GDM1 (cell line): Measurements from ENCODE around the gene ANGEL2.
"Not testable (repeated sequence)": the region's sequence is repeated elsewhere in the genome, so short reads cannot be mapped to it uniquely, and the experiment has no call there.

Experiments used
- DNase-seq: peaks from one replicate; lab custom pipeline; 2025; lab: John Stamatoyannopoulos, UW

ANGEL2 gene

DNA sequence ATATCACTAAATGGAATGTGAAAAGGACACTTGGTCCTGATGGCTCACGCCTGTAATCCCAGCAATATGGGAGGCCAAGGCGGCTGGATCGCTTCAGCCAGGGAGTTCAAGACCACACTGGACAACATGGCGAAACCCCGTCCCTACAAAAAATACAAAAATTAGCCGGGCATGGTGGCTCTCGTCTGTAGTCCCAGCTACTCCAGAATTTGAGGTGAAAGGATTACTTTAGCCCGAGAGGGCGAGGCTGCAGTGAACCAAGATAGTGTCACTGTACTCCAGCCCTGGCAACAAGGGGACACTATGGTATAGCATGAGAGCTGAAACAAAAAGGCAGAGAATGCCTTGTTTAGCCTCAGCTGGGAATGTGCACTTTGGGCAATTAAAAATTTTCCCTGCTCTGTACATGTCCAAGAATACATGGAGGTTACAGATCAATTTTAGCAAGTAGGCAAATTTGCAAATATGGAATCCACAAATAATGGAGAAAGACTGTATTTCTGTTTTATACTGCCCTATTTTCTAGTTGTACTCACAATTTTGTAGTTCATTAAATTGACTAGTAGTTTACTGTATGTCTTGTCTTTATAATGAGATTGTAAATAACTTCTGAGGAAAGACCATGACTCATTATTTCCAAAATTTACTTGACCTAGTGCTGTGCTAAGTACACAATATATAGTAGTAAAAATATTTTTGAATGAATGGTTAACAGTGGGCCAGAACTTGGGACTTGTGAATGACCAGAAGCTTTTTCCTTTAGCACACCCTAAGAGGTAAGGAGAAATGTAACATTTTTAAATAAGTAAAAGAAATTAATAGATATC, 2.0 kb upstream of the ANGEL2 start:
- no peak for DNase-seq

DNA sequence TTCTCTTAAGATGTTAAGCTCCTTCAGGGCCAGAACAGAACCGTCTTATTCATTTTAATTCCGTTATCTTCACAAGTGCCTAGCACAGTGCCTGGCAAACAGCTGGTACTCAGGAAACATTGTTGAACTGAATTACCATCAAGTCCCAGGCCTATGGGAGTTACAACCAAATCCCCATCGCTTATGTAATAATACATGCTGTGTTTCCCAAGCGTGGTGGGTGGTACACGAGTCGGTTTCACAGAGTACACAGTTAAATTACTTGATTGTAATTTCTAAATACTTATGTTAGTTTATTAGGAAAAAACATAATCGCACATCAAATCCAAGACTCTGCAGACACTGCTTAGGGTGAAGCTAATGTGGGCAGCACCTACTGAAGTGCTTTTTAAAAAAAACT, 1.0 kb downstream of the ANGEL2 start:
- DNase-seq = no peak

DNA sequence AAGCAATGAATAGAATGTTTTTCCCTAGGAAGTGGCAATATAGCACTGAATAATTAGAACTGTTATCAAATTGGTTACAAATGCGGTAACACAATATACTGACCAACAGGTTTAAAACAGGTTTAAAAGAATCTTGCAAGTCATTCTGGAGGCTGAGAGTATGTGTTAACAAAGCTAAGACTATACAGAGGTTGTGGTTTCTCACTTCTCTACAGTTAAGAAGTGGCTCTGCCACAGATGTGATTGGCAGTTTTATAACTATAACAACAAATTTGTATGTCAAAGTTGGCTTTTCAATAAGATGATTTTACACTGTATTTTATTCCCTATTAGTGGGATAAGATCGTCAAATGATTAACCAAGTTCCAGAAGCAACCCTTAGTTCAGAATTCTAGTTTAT, 7.1 kb downstream of the ANGEL2 start:
- DNase-seq = no peak

DNA sequence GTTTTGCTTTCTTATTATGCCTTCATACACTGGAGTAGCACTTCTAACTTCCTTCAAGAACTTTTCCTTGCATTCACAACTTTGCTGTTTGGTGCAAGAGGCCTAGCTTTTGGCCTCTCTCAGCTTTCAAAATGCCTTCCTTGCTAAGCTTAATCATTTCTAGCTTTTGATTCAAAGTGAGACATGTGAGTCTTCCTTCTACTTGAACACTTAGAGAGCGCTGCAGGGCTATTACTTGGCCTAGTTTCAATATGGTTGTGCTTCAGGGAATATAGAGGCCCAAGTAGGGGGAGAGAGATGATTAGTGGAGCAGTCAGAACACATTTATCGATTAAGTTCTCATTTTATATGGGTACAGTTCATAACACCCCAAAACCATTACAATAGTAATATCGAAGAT, 12.4 kb downstream of the ANGEL2 start:
- no peak for DNase-seq

DNA sequence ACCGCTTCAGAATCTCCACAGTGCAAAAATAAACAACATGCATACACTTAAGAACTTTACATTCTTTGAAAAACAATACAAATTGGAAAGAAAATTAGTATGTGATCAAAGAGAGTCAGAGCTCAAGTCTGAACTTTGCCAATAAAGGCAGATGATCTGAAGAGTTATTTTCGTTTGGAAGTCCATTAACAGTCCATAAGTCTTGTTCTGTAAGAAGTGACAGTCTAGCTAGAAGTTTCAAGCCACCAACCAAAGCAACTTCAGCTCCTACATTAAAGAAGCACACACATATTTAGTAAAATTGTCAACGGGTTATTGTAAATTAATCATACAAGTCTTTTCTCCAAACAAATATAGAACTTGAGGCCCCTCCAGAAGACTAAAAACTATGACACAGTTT, 20.7 kb downstream of the ANGEL2 start:
- DNase-seq = no peak

DNA sequence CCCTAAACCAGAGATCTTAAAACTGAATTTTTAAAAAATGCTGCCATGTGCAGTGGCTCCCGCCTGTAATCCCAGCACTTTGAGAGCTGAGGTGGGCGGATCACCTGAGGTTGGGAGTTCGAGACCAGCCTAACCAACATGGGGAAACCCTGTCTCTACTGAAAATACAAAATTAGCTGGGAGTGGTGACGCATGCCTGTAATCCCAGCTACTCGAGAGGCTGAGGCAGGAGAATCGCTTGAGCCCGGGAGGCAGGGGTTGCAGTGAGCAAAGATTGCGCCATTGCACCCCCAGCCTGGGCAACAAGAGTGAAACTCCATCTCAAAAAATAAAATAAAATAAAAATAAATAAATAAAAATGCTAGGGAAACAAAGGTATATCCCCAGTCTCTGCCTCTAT, 21.7 kb downstream of the ANGEL2 start:
- not testable (repeated sequence) for DNase-seq

DNA sequence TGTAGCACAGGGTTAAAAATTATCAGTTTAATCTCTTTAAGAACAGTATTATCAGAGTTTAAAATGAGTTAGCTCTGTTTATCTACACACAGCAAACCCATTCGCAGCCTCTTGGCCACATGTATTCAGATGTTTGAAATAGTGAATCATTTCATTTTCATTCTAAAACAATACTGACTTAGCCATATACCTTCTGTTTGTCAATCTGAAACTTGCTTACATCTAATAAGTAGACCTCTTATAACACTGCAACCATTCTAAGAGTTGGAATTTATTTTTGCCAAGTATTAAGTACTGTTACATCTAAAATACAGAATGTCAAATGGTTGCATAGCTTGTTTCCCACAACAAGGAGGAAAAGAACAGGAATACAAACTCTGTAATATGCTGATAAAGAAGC, 25.4 kb downstream of the ANGEL2 start:
- DNase-seq = no peak

DNA sequence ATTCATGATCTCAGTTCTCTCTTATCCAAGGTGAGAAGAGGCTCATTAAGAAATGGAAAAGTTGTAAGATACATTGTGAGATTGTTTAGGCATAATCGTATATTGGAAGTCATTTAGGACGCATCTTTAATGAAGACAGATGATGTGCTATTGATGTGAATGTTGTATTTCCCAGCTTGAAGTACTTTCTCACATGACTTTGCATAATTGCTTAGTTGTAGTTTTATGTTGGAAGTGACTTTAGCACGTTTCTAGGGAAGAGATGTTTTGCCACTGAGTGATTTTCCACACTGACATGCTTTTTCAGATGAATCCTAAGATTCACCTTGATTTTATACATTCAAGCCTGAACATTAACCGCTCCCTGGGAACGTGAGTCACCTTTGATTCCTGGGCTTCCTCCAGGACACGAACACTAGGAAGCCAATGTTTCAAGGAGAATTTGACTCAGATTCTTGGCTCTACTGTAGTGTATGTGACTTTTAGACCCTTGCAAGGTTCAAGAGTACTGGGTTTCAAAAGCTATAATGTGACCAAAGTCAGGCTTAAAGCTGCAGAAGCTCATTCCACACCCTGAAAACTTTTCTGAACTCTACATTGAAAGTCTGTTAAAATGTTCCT, 27.9 kb downstream of the ANGEL2 start:
- no peak for DNase-seq

DNA sequence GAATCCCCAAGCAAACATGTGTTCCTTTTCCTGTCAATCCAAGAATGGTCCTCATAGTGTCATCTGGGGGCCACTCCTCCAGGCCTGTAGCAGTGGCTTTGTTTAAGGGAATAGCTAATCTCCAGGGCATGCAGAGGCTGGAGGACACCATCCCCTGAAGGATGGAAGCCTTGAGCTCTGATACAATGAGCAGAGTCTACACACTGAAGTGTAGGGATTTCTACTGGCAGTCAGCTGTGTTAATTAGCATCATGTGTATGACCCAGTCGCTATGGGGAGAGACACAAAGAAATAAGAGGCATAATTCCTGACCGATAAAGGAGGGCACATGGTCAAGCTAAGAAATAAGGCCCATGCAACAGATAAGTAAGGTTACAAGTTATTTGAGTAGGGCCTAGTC, 29.1 kb downstream of the ANGEL2 start:
- DNase-seq = no peak

DNA sequence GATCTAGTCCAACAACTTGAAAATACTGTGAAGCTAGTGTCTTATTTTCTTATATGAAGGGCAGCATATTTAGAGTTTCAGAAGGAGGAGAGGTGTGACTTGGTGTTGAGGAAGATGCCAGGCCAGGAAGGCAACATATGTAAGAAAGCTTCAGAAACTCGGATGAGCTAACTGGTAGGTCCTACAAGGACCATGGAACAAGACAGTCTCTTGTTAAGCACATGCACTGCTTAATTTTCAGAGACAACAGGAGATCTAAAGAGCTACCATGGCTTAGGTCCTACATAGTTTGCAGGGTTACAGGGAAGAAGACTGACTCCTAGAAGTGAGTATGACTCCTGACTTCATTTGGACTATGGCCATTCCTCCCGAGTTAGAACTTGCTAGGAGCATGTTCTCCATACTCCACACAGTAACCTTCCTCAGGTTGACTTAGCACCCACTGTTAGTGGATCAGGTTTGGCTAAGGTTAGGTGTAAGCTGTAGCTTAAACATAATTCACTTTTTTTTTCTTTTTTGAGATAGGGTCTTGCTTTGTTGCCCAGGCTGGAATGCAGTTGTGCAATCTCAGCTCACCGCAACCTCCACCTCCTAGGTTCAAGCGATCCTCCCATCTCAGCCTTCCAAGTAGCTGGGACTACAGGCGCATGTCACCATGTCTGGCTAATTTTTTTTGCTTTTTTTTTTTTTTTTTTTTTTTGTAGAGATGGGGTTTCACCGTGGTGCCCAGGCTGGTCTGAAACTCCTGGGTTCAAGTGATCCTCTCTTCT, 31.0 kb downstream of the ANGEL2 start:
- DNase-seq = no peak

DNA sequence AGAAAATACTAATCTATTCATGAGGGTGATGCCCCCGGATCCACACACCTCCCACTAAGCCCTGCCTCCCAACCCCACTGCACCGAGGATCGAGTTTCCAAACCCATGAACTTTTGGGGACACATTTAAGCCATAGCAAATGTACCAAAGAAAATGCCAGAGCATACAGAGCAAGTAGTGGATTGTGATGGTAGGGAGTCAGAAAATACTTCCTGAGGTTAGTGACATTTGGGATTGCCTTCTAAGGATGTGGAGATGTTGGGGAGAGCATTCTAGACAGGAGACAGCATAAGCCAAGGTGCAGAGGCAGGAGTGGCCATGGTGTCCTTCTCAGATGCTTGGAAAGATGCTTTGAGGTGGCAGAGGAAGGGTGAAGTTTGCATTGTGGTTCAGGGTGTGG, 32.2 kb downstream of the ANGEL2 start:
- DNase-seq = no peak

DNA sequence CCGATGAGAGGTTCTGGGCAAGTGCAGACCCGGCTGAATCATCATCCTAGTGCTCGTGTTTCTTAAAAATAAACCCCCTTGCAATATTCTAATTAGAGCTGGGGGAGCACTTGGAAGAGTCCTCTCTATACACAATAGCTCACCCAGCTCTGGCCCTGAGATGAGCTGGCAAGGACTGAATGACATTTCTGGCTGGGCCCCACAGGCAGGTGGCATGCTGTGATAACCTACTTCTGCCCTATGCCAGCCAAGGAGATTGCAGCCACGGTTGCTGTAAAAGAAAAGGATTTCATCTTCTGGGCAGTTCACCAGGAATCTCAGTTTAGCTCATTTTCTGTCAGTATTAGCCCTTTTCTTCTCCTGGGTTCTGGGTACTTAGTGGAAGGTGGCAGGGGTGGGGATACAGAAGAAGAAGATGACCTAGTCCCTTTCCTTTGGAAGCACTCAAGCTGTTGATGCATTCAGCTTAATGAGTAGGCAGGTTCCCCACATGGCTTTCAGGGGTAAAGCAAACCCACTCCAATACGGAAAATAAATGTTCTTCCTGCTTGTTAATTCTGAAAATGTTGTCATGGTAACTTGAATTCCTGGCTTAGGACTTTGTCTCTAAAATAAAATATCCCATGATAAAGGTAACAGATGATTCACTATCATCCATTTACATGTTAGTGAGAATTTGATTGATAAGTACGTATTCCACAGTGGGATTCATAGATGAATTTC, 33.1 kb downstream of the ANGEL2 start:
- DNase-seq = no peak

DNA sequence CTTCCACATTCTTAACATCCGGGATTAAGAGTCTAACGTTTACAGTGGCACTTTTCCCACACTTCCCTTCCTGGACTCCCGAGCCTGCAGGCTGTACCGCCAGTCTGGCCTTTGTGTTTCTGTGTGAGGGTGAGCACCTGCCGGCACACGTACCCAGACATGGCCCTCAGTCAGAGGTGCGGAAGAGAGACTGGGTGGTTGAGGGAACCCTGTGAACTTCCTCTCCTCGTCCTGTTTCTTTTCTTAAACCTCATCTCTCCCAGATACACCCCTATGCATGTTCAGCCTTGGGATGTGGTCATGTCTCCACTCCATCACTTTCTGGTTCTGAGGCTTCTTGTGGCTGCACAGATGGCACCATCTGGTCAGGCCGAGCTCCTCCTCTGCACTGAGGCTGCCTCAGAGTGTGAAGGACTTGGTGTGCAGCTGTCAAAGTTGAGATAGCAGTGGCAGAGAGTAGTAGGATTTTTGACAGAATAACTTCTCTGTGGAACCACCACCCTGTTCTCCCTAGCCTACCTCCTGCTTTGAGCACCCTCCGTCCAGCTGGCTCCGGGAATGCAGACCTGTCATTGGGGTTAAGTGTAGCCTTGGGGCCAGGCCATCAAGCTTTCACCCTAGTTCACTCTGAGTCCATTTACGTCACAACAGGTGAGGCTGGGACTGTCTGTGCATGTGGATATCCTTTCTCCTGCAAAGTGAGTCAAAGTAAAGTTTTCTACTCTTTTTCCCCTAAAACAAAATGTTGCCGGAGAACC, 33.9 kb downstream of the ANGEL2 start:
- no peak for DNase-seq

DNA sequence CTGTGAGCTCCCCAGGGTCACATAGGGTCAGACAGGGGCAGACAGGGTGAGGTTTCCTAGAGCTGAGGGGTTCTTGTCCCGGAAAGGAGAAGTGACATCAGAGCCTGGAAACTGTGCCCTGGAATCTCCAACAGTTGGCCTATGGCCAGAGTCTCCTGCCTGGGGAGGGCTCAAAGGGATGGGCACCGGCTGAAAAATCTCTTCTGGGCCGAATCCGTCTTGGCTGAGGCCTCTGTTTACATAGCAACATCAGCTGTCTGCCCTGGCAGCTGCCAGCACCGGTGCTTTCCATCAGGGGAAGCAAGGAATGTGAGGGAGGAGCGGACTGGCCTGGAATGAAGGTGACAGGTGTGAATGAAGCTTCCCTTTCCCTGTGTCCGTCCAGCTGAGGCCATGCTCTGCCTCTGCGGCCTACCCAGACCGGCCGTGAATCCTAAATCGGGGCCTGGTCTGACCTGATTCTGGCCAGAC, 34.6 kb downstream of the ANGEL2 start:
- no peak for DNase-seq

DNA sequence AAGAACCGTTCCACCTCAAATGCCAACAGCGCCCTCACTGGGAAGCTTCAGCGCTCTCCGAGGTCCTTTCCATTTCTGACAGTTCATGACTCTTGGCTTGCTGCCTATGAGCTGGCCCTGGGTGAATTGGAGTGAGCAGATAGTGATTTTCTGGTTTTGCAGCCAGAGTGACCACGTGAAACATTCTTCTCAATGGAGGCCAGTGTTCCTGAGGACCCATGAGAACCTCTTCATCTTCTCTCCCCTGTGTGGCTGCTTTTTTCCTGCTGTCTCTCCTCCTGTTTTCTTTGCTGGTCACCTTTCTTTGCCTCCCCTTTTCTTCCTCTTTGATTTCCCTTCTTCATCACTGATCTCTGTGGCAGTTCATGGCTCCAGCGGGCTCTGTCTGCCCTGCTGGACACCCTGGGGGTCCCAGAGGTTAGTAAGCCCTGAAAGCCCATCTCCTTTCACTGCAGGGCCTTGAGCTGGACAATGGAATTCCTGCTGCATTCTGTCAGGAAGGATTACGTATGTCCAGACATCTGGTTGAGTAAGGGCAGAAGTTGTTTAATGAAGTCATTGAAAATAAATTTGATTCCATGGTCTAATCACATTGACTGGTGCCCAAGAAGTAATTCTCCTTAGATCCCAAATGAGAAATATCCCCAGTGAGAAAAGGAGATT, 35.4 kb downstream of the ANGEL2 start:
- DNase-seq = no peak

DNA sequence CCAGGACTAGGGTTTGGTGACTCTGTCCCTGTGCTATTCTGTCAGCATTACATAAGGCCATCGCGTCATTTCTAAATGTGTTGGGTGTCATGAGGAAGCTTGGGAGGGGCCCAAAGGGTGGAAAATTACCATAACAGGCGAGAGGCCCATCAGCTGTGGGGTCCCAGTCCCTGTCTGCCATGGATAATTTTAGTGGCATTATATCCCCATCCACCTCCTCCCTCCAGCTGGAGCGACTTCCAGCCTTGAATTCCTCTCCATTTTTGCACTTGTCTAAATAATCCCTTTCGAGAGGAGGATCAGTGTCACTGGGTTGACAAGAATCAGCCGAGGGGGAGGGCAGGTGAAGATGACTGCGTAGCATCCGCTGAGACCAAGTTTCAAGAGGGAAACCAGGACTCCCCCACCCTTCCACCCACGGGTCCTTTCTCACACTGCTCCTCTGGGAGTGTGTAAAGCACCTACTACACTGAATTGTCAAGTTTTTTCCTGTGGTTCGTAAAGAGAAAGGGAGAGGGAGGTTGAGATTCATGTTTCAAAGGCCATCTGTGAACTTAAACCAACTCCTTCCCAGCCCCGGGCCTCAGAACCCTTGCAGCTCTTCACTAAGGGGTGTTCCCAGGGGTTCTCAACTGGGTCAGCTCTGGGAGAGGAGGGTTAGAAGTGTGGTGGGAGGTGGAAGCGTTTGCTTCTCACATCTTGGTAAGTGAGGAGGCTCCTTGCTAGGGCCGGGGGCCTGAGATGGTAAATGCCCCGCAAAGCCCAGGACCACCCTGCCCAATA, 36.1 kb downstream of the ANGEL2 start:
- DNase-seq = no peak

DNA sequence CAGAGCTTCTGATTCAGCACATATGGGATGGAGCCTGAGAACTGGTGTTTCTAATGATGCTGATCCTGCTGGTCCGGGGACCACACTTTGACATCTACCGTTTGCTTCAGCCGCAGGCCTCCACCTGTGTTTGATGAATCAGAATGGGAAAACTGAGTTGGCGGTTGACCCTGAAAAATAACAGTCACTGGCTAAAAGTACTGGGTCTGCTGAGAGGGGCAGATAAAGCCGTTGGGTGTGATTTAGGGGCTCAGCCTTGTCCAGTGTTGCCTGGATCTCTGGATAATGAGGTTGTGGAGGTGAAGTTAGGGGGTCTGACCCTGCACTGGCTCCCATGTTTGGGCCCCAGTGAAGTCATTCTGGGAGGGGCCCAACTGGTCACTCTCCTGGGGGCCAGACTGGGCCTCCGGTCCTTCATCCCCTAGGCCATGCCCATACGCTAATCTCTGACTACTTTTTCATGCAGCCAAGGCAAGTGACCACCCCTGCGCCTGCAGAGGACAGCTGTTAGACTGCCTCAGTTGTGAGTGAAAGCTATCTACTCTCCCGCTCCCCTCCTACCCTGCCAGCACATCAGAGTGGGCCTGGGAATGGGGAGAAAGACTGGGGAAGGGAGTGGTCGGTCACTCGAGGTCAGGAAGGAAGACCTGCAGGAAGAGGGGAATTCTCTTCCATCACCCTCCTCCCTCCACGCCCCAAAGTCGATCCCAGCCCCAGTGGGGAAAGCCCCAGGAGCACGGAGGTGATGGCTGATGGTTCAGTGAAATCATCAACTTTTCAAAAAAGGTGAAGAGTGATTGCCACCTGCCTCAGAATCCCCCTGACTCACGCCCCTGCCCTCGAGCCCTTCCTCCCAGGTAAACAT, 37.7 kb downstream of the ANGEL2 start:
- DNase-seq = no peak

DNA sequence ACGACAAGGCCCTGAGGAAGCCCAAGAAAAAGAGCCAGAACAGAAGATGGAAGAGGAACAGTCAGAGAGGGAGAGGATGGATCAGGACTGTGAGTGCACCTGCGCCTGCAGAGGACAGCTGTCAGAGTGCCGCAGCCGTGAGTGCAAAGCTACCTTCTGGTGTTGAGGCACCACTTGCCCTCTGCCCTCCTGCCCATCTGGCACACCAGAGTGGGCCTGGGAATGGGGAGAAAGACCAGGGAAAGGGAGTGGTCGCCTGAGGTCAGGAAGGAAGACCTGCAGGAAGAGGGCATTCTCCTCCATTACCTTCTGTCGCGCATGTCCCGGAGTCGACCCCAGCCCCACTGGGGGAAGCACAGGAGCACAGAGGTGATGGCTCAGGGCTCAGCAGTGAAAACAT, 39.1 kb downstream of the ANGEL2 start:
- no peak for DNase-seq
